GM18502 (cell line): ENCODE measurements around the gene OXNAD1.

Experiments
- ATAC-seq: cut with Tn5 transposase; IDR thresholded peaks from one replicate; pipeline ENCODE4 v1.9.1; 2021; ENCODE audit warnings: mild to moderate bottlenecking; ENCODE audit not compliant: unreplicated experiment, poor library complexity

OXNAD1 gene

DNA sequence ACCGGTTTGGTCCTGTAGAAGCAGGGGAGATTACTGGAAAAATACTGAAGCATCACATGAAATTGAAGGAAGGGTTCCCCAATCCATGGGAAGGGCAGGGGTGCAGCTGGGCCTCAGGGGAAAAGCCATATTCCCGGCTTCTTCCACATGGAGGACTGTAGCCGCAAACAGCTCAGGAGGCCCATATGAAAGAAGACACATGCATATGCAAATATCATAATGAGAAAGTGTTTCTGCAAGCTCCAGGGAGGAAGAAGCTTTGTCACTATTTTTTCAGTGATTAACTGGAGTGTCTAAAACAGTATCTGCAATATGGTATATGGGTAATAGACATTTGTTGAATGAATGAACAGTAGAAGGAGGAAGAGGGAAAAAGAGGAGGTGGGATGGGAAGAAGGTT lies 19.4 kb upstream of the OXNAD1 start:
- ATAC-seq = no peak

DNA sequence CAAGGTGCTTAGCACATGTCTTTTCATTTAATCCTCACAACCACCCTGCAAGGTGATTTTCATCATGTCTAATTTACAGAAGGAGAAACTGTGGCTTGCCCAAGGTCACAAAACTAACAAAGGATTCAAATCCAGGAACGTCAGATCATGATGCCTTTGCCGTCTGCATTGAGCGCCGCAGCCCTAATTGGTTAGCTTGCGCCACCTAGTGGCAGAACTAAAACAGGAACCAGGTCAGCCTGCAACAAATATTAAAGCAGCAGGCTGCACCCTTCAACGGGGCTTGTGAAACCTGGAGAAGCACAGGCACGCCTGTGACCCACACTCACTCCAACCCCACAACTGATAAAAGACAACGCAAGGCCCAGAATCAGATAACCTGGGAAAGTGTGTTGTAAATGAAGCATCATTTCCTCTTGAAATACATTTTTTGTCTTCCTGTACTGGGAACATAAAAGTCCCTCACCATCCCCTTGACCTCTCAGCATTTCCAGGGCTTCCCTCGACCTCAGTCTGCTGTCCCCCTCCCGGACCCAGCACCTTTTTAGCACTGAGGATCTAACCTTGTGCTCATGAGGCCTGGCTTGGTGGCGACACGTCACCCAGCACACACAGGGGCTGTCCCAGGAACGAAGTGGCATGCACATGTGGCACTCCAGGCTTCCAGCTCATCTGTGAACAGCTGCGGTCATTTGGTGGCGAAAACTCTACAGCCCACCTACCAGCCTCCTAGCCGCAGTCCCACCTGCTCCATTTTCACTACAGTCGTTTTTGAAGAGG lies 17.5 kb upstream of the OXNAD1 start:
- ATAC-seq = peak; percentile 86

DNA sequence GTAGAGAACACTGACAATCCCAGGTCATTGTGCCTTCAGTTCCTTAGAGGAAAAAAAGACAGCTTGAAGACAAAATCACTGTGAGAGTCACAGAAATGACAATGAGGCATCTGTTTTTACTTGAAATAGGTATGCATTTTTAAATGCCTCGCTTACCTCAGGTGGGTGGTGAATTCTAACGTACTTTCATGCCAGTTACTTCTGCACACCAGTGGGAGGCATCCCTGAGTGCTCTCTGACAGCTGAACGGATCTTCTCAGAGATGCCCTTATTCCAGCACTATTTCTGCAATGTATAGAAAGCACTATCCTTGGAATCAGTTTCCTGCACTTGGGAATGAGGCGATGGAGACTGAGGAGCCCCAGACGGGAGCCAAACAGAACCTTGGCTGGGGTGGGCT lies 16.5 kb upstream of the OXNAD1 start:
- ATAC-seq = no peak

DNA sequence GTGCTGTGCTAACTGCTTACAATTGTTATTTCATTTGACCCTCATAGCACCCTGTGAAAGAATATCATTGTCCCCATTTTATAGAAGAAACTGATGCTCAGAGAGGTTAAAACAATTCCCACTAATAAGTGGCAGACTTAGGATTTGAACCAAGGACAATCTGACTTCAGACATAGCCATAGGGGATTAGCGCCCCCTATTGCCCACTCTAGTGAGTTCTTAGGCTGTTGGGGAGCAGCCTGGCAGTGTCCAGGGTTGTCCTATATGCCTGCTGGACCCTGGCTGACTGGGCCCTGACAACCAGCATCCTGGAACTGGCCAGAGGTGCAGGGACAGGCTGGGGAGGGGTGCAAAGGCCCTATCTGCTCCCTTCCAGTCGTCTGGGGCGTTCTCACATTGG lies 15.7 kb upstream of the OXNAD1 start:
- ATAC-seq = no peak

DNA sequence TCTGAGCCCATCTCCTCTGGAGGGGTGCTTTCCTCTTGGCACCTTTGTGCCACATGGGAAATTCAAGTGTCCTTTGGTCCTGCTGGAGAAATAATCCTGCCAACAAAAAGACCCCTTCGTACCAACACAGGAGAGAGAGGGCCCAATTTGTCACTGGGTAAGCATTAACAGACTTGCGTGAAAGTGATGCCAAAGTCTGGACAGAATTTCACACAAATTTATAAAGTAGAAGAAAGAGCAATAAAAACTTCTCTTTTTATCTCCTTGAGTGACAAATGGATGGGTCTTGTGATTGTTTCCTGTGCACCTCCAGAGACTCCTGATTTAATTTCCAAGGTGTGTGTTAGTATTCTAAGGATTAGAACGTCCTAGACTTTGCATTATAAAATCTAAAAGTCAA lies 15.1 kb upstream of the OXNAD1 start:
- no peak for ATAC-seq

DNA sequence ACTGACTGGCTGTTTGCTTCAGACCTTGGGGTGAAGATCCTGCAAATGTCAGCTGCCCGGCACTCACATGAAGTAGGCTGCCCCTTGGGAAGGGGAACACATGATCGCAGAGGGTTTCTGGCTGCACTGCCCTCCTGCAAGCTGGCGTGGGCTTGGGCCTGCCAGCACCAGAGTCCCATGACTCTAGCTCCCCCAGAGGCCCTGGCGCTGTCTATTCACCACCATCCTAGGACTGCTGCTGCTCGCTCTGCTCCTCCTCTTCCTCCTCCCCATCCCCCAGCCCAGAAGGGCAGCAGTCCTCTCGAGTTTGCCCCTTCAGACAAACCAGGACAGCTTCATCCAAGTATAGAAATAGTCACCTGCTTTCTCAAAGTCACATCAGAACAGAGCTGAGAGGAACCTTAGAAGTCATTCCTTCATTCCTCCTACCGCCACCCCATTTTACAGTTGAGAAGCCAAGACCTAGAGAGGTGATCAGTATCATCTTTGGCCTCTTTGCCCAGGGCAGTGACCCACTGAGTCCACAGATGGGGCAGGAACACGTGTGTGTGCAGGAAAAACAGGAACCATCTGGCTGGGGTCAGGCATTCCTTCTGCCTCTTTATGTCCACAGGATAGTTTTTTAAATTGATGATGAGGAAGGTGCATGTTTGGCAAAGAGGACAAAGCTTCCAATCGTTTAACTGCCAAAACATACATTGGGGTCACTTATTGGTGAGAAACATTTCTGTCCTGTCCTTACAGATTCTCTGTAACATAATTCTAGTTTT lies 13.5 kb upstream of the OXNAD1 start:
- ATAC-seq = no peak

DNA sequence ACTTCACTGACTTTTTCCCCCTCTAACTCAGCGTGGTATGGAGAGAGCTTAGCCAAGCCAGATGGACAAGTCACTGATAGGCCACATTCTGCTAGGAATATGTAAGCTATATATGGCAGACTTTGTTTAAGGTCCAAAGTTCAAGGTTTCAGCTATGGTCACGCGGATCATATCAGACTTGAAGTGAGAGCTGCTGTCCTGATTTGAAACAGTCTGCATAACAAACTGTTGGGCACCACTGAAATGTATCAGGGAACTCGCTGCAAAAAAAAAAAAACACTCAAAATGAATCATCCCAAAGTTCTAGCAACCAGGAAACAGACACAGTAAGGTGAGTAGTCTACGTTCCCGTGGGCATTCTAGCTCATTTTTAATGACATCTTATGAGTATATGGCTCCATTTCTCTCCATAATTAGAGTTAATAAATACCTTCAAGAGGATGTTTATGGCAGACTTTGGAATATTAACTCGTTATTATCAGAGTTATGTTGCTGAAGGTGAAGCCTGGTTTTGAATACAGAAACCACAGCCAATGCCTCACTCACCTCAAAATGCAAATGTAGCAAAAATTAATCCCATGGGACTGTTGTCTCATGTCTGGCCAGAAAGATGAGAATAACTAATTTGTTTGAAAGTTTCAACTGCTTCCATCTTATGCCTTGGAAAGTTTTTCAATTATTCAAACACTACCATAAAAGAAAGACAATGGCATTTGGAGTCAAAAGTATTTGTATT lies 12.6 kb upstream of the OXNAD1 start:
- ATAC-seq = peak; percentile 50

DNA sequence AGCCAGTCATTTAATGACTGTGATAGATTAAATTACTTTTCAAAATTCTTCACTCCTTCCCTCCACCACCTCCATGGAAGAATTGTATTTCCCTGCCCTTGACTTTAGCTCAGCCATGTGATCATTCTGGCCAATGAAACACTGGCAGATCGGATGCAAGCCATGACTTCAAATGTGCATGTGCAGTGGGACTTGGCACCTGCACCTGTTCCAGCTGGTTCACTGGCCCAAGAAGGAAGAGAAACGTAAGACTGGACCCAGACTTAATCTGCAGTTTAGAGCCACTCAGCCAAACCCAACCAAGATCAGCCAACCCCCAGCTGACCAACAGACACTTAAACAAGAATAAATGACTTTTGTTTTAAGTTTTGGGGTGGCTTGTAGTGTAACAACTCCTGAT lies 12.0 kb upstream of the OXNAD1 start:
- no peak for ATAC-seq

DNA sequence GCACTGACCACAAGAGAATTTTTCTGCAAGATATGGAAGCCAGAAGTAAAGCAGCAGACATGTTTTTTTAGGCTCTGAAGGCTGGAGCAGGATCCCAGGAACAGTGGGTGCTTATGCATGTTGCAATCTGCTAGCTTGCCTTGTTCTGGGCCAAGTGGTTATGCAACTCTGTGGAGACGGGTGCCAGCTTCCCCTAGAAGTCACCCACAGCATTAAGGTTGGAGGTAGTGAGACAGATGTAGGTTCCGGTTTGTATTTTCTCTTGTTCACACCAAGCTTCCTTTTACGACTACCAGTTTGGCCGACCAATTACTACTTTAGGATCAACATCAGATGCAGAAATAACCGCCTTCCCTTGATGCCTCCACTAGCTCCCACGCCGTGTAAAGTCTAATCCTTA lies 11.4 kb upstream of the OXNAD1 start:
- ATAC-seq = no peak

DNA sequence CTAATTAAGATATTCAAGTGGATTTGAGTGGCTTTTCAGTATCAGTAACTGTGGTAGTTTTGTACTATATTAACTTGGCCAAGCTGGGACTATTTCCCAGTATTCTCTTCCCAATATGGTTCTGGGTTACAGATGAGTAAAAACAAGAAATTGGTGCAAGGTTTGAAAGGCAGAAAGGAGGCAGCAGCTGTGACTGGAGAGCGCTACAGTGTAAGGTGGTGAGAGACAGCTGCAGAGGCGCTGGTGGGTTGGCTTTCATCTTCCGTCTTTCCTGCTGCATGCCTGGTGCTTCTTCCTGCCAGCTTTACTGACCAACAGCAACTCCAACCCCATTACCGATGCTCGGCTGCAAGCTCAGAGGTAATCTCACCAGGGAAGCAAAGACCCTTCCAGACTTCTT lies 10.1 kb upstream of the OXNAD1 start:
- ATAC-seq = no peak

DNA sequence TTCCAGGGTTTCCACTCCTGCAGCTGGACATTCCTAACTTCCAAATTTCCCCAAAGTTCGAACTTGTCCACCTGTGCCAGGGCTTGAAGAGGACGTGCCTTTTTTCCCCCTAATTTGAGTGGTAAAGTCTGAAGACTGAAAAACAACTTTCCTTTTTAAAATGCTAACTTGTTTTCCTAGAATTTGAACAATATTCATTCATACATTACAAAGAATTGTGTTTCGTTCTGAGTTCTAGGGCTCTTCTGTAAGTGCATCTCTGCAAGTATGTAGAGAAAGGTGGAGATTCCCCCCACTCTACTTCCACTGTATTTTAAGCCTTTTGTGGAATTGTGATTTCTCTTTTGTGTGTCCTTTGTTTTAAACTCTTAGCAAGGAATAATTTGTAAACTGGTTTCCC lies 9.7 kb upstream of the OXNAD1 start:
- no peak for ATAC-seq

DNA sequence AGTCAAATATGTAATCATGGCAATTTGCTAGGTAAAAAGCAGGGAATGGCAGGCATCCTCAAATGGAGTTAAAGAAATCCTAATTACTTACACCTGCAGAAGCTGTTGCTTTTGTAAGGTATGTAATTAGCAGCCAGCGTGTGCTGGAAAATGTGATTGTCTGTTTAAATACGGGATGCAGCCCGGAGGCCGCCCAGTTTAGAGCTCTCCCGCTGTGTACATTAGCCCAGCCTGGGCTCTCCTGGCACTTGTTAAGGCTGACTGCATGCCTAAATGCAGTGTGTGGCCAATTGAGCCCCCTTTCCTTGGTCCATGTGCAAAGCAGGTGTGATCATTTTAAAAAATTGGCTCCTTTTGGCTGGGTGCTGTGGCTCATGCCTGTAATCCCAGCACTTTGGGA lies 9.3 kb upstream of the OXNAD1 start:
- no peak for ATAC-seq

DNA sequence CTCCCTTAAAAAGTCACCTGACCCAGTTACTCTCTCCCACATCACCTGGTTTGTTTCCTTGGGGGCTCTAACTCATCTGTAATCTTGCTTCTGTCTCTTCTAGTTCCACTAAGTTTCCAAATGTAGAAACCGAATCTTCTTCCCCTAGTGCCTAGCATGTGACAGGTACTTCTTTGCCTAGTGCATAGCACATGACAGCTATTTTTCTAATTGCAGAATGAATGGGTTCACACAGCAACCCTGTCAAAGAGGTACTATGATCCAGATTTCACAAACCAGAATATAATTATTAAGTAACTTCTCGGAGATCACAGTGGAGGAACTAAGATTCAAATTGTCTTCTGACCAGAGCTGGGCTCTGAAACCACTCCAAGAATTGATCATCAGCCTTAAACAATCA lies 7.7 kb upstream of the OXNAD1 start:
- no peak for ATAC-seq

DNA sequence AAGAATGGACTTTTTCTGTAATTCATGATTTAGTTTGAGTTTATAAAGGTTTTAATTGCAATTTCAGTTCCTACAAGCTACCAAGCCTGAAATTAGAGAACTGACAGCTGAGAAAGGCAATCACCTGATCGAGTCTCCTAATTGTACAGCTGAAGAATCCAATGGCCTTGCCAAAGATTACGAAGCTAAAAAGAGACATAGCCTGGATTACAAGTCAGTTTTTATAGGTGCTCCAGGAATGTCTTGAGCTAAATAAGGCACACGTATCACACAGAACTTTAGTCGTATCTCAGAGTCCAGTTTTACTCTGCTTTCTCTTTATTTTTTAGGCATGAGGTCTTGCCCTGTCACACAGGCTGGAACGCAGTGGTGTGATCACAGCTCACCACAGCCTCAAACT lies 6.8 kb upstream of the OXNAD1 start:
- no peak for ATAC-seq

DNA sequence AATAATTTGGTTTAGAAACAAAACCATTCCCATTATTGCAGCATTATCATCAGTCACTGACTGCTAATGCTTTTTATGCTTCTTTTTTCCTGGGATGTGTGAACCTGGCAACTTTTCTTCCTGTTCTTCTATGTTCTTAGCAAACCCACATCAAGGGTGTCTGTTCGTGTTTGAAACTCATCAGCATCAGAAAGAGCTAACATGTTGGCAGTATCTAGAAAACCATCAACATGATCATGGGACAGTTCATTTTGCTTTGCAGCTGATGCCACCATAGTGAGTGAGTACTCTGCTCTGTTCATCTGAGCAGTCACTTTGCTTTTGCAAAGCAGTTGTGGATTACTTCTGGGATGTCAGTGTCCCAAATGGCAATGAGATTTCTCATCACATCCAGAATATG lies 6.1 kb upstream of the OXNAD1 start:
- no peak for ATAC-seq

DNA sequence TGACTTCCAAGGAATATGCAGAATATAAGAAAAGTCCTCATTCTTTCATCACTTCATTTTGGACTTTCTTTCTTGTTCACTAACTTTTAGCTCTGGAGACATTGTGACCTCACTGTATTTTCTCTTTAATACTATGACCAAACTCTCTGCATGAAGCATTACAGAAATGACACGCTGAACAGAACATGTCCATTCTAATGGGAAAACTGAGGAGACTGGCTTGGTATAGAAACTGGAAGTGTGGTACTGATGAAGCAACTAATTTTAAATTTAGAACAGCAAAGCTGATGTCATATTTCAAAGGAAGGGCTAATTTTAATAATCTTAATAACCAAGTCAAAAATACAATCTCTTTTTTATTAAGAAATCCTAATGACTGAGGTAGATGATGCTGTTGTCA lies 5.0 kb upstream of the OXNAD1 start:
- no peak for ATAC-seq

DNA sequence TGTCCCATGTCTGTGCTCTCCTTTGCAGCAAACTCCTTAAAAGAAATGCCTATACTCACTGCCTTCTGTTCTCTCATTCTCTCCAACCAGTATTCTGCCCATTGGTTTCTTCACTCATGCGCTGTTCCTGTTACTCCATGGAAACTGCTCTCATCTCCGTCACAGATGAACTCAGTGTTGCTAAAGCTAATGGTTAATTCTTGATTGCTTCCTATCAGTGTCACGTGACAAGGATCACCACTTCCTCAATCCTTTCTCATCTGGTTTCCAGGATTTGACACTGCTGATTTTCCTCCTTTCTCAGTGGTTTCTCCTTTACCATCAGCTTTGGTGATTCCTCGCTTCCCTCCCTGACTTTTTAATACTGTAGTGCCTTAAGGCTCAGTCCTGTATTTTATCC lies 2.8 kb upstream of the OXNAD1 start:
- ATAC-seq = no peak

DNA sequence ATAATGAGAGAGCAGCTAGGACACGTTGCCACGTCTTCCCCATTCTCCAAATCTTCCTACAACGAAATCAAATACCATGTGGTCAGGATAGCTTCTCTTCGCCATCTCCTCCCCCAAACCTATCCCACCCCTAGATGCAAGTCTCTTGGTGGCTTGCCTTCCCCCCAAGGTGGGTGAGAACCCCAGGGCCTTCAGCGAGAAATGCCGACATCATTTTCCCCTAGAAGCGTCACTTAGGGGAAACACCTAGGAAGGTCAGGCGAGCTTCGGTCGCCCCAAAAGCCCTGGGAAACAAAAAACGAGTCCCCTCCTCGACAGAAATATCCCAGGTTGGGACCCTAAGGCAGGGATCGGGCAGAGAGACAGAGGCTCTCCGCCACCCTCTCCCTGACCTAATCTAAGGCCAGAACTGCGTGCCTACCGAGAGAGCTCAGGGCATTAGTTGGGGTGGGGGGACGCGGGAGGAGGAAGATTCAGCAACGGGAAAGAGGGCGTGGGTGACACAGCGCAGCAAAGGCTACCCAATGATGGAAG lies 771 bp upstream of the OXNAD1 start:
- ATAC-seq = peak; percentile 5

DNA sequence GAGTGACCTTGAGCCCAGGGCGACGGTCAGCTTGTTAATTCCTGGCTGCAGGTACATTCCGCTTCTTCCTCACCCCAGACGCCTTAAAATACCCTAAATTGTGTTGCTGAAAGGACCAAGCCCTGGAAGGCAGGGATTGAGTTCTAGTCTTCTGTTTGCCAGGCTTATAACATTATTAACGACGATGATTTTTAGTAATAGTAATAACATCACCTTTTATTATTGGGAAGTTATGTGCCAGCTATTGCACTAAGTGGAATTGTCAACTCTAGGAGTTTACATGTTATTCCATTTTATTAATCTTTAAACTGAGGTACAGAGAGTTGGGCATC lies 409 bp downstream of the OXNAD1 start:
- ATAC-seq = no peak

DNA sequence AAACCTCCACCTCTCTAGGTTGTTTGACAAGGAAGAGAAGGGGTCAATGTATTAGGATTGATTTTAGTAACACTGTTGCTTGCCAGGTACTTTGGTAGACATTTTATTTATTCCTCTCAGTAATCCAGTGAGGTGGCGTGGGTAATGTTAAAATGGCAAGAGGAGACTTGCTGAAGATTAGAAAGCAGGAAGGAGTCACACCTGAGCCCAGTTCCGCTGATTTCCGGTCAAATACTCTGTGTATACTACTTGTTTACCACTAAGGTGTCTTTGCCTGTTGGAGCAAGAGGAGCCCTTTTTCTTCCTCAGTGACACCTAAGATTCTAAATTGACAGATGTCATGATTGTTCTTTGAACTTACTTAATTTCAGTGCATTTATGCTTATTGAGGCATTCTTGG lies 1.7 kb downstream of the OXNAD1 start:
- ATAC-seq = no peak

DNA sequence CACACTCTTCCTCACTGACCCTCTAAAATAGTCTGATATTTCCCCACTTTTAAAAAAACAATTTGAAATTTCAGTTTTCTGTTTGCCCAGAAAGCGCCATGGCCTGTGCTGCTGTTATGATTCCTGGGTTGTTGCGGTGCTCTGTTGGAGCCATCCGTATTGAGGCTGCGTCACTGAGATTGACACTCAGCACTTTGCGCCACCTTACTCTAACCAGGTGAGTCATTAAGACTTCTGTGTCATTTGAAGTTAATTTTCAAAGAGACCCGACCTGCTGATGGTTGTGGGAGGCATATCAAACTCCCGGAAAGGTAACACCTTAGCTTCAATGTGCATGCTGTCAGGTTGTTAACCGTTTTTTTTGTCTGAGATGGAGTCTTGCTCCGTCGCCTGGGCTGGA lies 5.8 kb downstream of the OXNAD1 start:
- ATAC-seq = no peak
